Activated T-helper 1 cell treated with anti-CD3 and anti-CD28 coated beads, Interleukin-12 subunit alpha, Interleukin-12 subunit beta, Interleukin-2, Interleukin-4 antibody, amounts not matched to agents 30 ng/mL and 10 ng/mL and 1 ng/mL, durations not matched to agents 14 hours and 24 hours and 36 hours (primary cell): ENCODE results near the gene PKHD1. TPM values are rescaled to one million over a fixed set of nuclear protein-coding genes. Genes with fewer than 3 reads are reported as not detected.

ENCODE experiments used
- DNase-seq: peaks from one replicate; pipeline ENCODE4 v3.0.0; 2021; ENCODE audit warnings: low spot score
- H3K27ac Mint-ChIP-seq: one replicate; pipeline ENCODE4 v1.8.0; 2021; ENCODE audit warnings: mild to moderate bottlenecking, mixed read lengths
- H3K27me3 Mint-ChIP-seq: one replicate; pipeline ENCODE4 v1.8.0; 2022; ENCODE audit warnings: mild to moderate bottlenecking, moderate library complexity, mixed read lengths; ENCODE audit not compliant: insufficient read depth
- H3K36me3 Mint-ChIP-seq: one replicate; pipeline ENCODE4 v1.8.0; 2021; ENCODE audit warnings: low read depth, mixed read lengths
- H3K4me1 Mint-ChIP-seq: one replicate; pipeline ENCODE4 v1.8.0; 2021; ENCODE audit warnings: low read depth, mixed read lengths
- H3K4me3 Mint-ChIP-seq: one replicate; pipeline ENCODE4 v1.8.0; 2021; ENCODE audit warnings: mild to moderate bottlenecking, moderate library complexity, mixed read lengths
- H3K9me3 Mint-ChIP-seq: one replicate; pipeline ENCODE4 v1.8.0; 2021; ENCODE audit warnings: mixed read lengths
- intact Hi-C: fragments of 100-400 bp; cut with micrococcal nuclease; formaldehyde crosslinking; loops from one replicate; pipeline ENCODE4 v1.15.1; 2024
- total RNA-seq: library from RNA; stranded (reverse); gene quantifications from 2 replicates; pipeline ENCODE4 v1.2.3, GENCODE V29; 2022

The PKHD1 gene
- total RNA-seq, 1 donor from 2014 or later: not detected

DNA sequence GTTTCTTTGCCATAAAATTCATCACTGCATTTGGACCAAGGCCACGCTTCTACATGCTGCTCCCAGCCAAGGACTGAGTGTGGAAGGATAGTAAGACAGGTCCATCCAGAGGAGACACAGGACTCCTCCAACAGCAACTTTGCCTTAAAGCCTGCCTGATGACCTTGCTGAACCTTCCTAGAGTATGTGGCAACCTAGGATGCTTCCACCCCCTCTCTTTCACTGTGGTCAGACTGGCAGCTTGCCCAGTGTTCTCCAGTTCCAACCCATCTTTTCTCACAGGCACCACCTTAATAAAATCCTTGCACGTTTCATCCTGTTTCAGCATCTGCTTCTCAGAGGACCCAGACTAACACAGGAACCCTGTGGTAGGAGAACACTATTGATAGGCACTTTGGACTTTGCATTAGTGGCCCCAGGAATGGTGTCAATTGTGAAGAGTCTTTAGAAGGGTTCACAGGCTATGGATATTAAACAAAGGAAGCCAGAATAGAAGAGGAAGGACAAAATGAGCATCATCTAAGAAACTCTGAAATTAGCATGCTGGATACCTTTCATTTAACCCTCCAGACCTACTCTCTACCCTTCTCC is 2.4 kb upstream of the PKHD1 start:
- no peaks in the 10 kb centered on the region for H3K36me3 Mint-ChIP-seq
- H3K27ac Mint-ChIP-seq: no peak overlapping the region
- no peaks in the 10 kb centered on the region for H3K9me3 Mint-ChIP-seq
- intact Hi-C loops: no loop called here
- H3K27me3 Mint-ChIP-seq: peaks cover 8% of the 10 kb centered on the region
- no peak overlapping the region for H3K4me3 Mint-ChIP-seq
- H3K4me1 Mint-ChIP-seq: no peaks in the 10 kb centered on the region
- DNase-seq: no peak

DNA sequence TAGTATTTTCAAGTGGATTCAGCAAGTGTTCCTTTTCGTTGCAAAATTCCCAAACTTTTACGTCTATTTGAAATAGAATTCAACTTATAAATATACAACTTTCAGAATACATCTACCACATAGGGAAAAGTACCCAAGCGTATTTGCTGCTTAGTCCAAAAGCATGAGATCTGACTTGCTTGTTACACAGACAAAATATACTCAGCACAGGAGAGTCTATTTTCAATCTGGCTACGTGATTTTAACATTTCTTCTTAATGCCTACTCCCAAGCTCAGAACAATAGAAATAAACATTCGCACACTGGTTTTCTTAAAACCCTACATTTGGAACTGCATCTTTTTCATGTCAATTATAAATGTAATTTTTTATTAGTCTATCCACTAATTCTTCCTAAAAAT is 672 bp downstream of the PKHD1 start:
- Mint-ChIP-seq H3K27ac (no peak overlapping the region), H3K9me3 (no peaks in the 10 kb centered on the region), H3K4me1 (no peaks in the 10 kb centered on the region), H3K4me3 (no peak overlapping the region), H3K36me3 (no peaks in the 10 kb centered on the region), H3K27me3 (peaks cover 8% of the 10 kb centered on the region)
- intact Hi-C loops: no loop called here
- no peak for DNase-seq

DNA sequence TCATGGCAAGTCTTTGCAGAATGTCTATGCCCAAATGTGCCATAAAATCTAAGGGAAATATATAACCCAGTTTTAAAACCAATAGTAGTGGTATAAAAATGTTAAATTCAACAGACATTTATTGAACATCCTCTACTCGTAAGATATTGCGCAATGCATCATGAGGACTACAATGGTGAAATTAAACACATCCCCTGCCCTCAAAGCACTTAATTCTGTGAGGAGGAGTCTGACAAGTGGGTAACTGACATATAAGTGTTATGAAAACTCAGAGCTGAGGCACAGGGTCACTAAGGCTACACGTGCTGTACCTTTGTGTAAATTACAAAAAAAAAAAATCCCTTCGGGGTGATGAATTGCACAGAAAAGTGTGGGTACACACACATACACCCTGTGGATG is 6.2 kb downstream of the PKHD1 start:
- Mint-ChIP-seq H3K4me3 (no peak overlapping the region), H3K9me3 (no peaks in the 10 kb centered on the region), H3K27me3 (peaks cover 13% of the 10 kb centered on the region), H3K4me1 (no peaks in the 10 kb centered on the region), H3K27ac (no peak overlapping the region), H3K36me3 (no peaks in the 10 kb centered on the region)
- intact Hi-C loops: no loop called here
- DNase-seq: no peak

DNA sequence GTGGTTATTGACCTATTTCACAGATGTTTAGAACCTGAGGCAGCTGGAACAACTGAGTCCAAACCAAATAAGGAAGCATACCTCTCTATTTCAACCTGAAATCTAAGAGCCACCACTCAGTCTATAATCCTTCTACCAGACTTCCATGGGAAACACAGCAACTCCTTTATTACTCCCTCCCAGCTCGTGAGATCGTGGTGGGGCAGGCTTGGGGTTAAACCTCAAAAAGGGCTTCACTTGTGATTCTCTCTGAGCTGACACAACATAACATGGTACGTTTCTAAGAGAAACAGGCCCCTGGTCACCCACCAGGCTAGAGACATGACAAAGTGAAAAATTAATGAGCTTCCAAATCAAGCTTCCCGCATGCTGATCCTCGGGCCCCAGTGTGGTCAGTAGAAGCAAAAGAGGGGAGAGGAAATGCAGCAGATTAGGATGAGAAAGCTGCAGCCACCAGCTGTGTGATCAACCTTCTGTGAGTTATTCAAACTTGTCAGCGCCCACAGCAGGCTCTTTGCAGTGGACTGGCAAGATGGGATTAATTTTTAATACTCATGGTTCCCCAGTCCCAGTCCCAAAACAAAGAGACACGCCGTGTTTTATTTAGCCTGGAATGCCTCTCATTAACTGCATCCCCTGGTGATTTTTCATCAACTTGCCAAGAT is 9.3 kb downstream of the PKHD1 start:
- DNase-seq: no peak
- Mint-ChIP-seq H3K27ac (no peak overlapping the region), H3K27me3 (peaks cover 13% of the 10 kb centered on the region), H3K9me3 (no peaks in the 10 kb centered on the region), H3K36me3 (no peaks in the 10 kb centered on the region), H3K4me1 (no peaks in the 10 kb centered on the region), H3K4me3 (no peak overlapping the region)
- intact Hi-C loops: no loop called here

DNA sequence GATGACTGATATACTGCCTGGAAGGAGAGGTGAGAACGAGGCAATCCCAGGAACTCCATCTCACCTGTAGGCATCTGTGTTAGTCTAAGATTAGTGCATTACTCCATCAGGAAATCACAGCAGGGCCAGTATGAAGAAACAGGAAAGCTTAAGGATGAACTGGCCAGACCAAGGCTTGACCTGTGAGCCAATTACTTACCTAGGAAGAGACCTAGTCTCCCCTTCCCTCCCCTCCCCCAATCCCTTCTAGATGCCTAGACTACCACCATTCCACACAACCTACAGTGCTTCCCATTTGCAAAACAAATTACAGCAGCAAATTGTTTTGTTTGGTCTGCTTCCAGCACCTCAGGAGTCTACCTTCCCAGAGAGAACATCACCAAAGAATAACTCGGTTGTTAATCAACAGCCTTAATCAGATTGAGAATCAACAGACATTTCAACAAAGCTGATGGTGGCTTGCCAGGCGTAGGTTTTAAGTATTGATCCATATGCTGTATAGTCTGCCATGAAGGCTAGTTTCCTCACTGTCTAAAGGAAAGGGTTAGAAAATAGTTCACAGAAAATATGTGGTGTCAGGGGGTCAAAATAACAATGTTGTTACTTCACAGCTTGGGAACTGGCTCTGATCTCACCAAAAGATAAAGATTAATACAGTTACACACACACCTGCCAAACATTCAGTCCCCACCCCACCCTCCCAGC is 10.1 kb downstream of the PKHD1 start:
- Mint-ChIP-seq H3K9me3 (no peaks in the 10 kb centered on the region), H3K27me3 (peaks cover 13% of the 10 kb centered on the region), H3K27ac (no peak overlapping the region), H3K4me3 (no peak overlapping the region), H3K36me3 (no peaks in the 10 kb centered on the region), H3K4me1 (no peaks in the 10 kb centered on the region)
- intact Hi-C loops: no loop called here
- no peak for DNase-seq

DNA sequence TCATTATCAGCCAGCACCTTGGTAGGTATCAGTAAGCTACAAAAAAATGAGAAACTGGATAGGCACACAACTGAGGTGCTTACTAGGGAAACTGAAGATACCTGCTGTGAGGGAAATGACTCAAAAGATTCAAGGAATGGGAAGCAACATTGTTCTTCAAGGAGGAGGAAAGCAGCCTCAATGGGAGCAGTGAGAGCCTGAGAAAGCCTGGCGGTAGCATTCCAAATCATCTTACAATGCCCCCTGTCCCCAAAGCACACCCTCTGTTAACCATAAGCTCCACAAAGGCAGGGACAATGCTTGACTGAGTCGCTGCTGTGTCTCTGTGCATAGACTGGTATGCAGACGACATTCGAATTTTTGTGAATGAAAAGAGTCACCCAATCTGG is 10.6 kb downstream of the PKHD1 start:
- peaks cover 18% of the 10 kb centered on the region for H3K27me3 Mint-ChIP-seq
- no peak overlapping the region for H3K4me3 Mint-ChIP-seq
- H3K36me3 Mint-ChIP-seq: no peaks in the 10 kb centered on the region
- intact Hi-C loops: no loop called here
- H3K4me1 Mint-ChIP-seq: no peaks in the 10 kb centered on the region
- no peak overlapping the region for H3K27ac Mint-ChIP-seq
- no peaks in the 10 kb centered on the region for H3K9me3 Mint-ChIP-seq
- DNase-seq: no peak

DNA sequence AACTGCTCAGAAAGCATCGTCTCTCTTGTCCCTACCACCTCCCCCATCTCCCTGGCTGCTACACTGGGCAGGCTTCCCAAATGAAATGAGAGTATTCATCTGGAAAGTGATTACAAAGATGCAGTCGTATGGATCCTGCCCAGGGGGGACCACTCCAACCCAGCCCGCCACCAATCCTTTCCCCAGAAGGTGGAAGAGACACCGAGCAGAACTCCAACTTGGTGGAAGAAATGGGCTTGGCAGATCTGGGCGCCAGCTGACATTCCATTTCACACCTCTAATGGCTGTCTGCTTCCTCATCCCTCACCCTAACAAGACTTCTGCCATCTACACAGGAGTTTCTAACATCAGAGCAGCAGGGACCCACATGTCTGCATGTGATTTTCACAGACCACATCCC is 12.7 kb downstream of the PKHD1 start:
- Mint-ChIP-seq H3K36me3 (no peaks in the 10 kb centered on the region), H3K4me3 (no peak overlapping the region), H3K9me3 (no peaks in the 10 kb centered on the region), H3K27ac (no peak overlapping the region), H3K27me3 (peaks cover 21% of the 10 kb centered on the region), H3K4me1 (no peaks in the 10 kb centered on the region)
- DNase-seq: no peak
- intact Hi-C loops: no loop called here

DNA sequence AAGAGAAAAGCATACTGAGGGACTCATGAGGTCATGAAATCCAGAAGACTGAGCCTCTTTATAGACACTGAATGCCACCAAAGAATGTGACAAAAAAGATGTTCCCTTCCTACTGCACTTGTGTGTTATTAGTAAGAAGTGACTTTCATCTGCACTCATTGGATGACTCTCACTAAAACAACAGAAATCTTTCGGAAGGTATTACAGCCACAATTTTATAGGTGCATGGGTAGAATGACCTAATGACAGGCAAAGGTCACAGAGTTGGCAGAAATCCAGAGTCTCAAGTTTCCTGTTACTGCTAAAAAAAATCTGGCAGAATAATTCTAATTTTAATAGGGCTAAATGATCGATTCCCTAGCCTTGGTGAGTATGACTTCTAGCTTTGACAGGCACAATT is 13.3 kb downstream of the PKHD1 start:
- H3K4me3 Mint-ChIP-seq: no peak overlapping the region
- no peak overlapping the region for H3K27ac Mint-ChIP-seq
- intact Hi-C loops: no loop called here
- peaks cover 20% of the 10 kb centered on the region for H3K27me3 Mint-ChIP-seq
- no peaks in the 10 kb centered on the region for H3K9me3 Mint-ChIP-seq
- no peak for DNase-seq
- no peaks in the 10 kb centered on the region for H3K4me1 Mint-ChIP-seq
- no peaks in the 10 kb centered on the region for H3K36me3 Mint-ChIP-seq

DNA sequence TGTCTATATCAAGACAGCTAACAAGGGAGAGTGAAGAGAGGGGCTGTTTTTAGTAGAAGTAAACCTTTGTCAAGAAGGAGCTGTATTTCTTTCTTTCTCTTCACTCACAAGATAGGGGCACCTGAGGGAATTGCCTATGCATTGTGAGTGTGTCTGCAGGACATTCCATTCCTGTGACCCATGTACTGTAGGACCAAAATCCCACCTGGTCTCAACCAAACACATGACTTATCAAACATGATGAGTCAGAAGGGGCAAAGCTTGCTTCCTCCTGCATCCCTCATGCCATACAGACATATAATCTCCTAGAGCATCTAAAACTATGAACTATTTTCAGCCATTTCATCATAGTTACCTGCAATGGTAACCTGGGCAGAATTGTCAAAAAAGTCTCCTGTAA is 21.8 kb downstream of the PKHD1 start:
- no peaks in the 10 kb centered on the region for H3K9me3 Mint-ChIP-seq
- H3K36me3 Mint-ChIP-seq: no peaks in the 10 kb centered on the region
- DNase-seq: no peak
- peaks cover 13% of the 10 kb centered on the region for H3K4me1 Mint-ChIP-seq
- no peak overlapping the region for H3K4me3 Mint-ChIP-seq
- intact Hi-C loops: no loop called here
- no peak overlapping the region for H3K27ac Mint-ChIP-seq
- H3K27me3 Mint-ChIP-seq: peaks cover 13% of the 10 kb centered on the region

DNA sequence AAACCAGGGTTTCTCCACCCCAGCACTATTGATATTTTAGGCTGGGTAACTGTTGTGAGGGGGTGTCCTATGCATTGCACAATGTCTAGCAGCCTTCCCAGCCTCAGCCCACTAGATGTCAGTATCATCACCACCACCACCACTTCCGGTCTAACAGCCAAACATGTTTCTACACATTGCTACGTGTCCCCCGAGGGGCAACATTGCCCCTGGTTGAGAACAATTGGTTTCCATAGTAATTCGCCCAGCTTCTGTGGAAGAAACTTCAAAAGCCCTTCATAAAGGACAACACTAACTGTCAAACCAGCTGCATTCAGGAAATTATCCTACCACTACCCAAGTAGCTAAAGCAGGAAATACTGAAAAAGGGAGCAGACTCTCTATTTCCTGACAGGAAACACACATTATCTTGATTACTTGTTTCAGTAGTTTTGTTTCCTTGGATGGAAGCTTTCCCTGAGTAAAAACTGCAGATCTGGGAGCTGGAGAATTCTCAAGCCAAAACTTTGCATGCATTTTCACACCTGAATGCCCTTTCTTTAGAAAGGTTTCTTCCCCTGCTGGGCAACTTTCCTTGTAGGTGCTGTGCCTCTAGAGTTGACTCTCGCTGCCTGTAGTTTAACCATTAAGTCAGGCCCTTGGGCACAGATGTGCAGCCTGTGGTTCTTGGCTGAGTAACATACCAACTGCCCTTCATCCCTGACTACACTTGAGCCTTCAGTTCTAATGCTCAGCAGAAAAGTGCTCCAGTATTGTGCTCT is 23.6 kb downstream of the PKHD1 start:
- no peak overlapping the region for H3K4me3 Mint-ChIP-seq
- peak; percentile 37 for DNase-seq
- H3K4me1 Mint-ChIP-seq: peaks cover 13% of the 10 kb centered on the region
- no peak overlapping the region for H3K27ac Mint-ChIP-seq
- intact Hi-C loops: loop anchor here (1.0 kb wide), 1 partner anchor 200 kb away; no protein-coding TSS in a partner anchor
- H3K27me3 Mint-ChIP-seq: peaks cover 13% of the 10 kb centered on the region
- no peaks in the 10 kb centered on the region for H3K36me3 Mint-ChIP-seq
- no peaks in the 10 kb centered on the region for H3K9me3 Mint-ChIP-seq

DNA sequence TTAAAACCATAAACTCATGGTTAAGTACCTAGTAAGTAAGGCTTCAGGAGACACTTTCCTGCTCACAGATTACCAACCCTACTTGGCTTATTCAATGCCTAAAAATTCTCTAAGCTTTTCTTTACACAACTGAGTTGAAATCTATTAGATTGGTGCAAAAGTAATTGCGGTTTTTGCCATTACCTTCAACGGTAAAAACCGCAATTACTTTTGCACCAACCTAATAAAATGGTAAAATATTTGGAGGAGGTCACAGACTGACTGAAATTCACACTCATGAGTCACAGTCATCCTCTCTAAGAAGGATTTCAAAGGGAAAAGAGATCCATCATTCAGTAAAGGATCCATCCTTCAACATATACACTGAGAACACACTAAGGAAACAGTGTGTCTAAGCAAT is 25.9 kb downstream of the PKHD1 start:
- Mint-ChIP-seq H3K27me3 (peaks cover 10% of the 10 kb centered on the region), H3K4me1 (peaks cover 13% of the 10 kb centered on the region), H3K36me3 (no peaks in the 10 kb centered on the region), H3K9me3 (no peaks in the 10 kb centered on the region), H3K4me3 (no peak overlapping the region), H3K27ac (no peak overlapping the region)
- intact Hi-C loops: no loop called here
- no peak for DNase-seq

DNA sequence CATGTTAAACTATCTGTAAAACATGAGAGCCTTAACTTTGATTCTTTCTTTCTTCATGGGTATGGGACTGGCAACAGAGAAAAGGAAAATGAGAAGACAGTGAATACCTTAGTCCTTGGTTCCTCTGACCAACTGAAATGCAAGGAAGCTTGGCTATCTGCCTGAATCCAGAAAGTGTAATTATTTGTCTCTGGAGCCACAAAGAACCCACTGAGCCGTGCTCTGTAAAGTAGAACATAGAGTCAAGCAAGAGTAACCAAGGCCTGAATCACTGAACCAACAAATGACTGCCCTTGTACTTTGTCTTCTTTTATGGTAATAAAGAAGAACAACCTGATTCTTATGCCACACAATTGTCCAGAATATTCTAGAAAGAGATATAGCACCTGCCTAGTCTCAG is 27.6 kb downstream of the PKHD1 start:
- Mint-ChIP-seq H3K27me3 (peaks cover 11% of the 10 kb centered on the region), H3K36me3 (no peaks in the 10 kb centered on the region), H3K27ac (no peak overlapping the region), H3K4me3 (no peak overlapping the region), H3K9me3 (no peaks in the 10 kb centered on the region), H3K4me1 (peaks cover 13% of the 10 kb centered on the region)
- intact Hi-C loops: no loop called here
- no peak for DNase-seq

DNA sequence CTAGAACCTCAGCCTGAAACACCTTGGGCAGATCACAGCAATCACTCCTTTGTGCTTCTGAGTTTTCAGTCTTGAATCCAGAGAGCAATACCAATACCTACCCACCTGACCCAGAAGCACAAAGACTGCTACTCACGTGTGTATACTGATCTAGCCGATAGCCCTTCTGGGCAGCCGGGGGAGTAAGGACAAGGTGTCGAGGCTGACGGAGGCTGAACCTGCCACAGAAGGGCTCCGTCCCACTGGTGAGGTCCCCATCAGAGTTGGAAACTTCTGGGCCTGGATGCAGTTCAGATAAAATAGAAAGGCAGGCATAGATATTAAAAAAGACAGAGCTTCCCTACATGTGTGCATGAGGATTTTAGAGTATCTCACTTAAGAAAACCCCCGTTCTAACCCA is 32.0 kb downstream of the PKHD1 start:
- Mint-ChIP-seq H3K9me3 (no peaks in the 10 kb centered on the region), H3K36me3 (no peaks in the 10 kb centered on the region), H3K27me3 (peaks cover 15% of the 10 kb centered on the region), H3K4me3 (no peak overlapping the region), H3K27ac (no peak overlapping the region), H3K4me1 (no peaks in the 10 kb centered on the region)
- intact Hi-C loops: no loop called here
- no peak for DNase-seq
